HCT116 (cell line): Measurements from ENCODE around the gene CAPN10.

Source experiments
- CEBPB ChIP-seq: IDR thresholded peaks from 2 replicates; pipeline ENCODE4 v1.6.1; 2012; ENCODE audit warnings: low read depth
- EZH2 ChIP-seq: fragments of 200-600 bp; sonication (generic); IDR thresholded peaks from 2 replicates; pipeline ENCODE4 v1.6.1; 2017; ENCODE audit warnings: antibody characterized with exemption, mixed run types
- POLR2A ChIP-seq: IDR thresholded peaks from 2 replicates; pipeline ENCODE4 v1.7.0; 2011; ENCODE audit warnings: borderline replicate concordance; ENCODE audit not compliant: insufficient read depth, insufficient read length; ENCODE audit errors: extremely low read depth
- POLR2AphosphoS5 ChIP-seq: IDR thresholded peaks from 2 replicates; pipeline ENCODE4 v1.6.1; 2011; ENCODE audit warnings: mild to moderate bottlenecking, low read depth, low read length, moderate library complexity
- SP1 ChIP-seq: IDR thresholded peaks from 2 replicates; pipeline ENCODE4 v1.6.1; 2012; ENCODE audit warnings: low read depth

DNA sequence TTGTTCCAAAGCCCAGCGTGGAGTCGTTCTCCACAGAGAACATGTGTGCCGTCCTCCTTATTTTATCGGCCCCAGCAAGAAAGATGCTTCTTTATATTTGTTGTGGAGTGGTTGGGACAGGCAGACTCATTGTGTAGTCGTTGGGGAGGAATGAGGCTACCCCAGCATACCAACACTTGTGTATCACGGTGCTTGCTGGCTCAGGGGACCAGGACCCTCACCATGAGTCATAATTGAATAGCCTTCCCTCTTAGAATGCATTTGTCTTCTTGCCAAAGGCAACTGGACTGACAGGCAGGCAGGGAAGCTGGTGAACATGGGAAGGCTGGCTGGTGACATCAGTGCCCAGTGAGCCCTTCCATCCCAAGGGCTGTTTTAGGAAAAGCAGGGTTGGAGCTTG lies 4.7 kb downstream of the CAPN10 start:
- TF ChIP-seq POLR2AphosphoS5 = no peak
- no peak for TF ChIP-seq SP1
- no peak for TF ChIP-seq POLR2A
- no peak for TF ChIP-seq CEBPB
- no peak for TF ChIP-seq EZH2
